ENCODE measurements around the gene ANKFY1. TPM values are rescaled to one million over a fixed set of nuclear protein-coding genes. Genes with fewer than 3 reads are reported as not detected.
A peak's percentile ranks its signal among the peaks of the same experiment; 100 is the strongest.

ANKFY1 gene
- total and polyA plus RNA-seq, 11 donors, result 9.4 to 44.9 (median 23.9) TPM

- intact Hi-C loops (cut with DNase I), result loop anchor here in 1 of 10 donors (5.0 kb wide), 1 partner anchor 42 kb away; the partner anchor contains the start of gene ANKFY1
- no peak for DNase-seq
- Histone ChIP-seq H3K4me1 (peaks cover 0 to 24% (median 9%) of the 10 kb centered on the region in 12 donors), H3K9me3 (no peaks in the 10 kb centered on the region), H3K36me3 (peaks cover 0 to 53% (median 25%) of the 10 kb centered on the region in 9 donors), H3K27ac (peak overlapping the region in 11 of 12 donors; percentile 14 to 89 (median 61)), H3K4me3 (peak overlapping the region in 1 of 12 donors; percentile 3), H3K27me3 (no peaks in the 10 kb centered on the region)
- TF ChIP-seq POLR2A (IDR thresholded peaks at IDR 0.05) (no peak), CTCF (IDR thresholded peaks at IDR 0.05) (no peak)
- ATAC-seq, result peak; percentile 64 to 78 (median 68)
- 46 to 55% (median 49%) methylated on average over 7 of the region's 7 CpGs for WGBS, 4 donors
Observed at GRCh38 chr17:4220655-4221054, 43.1 kb downstream of the ANKFY1 start.

GRCh38 chr17:4219241-4219640 is 44.5 kb downstream of the ANKFY1 start:
- intact Hi-C loops (cut with DNase I), result loop anchor here in 9 of 10 donors (5.0 to 10.0 kb wide), 8 partner anchors 43 to 193 kb away; partner anchors contain the start of genes UBE2G1 (in 3 of the 9) and ANKFY1 (in 2 of the 9)
- 91 to 98% (median 92%) methylated on average over 3 of the region's 3 CpGs for WGBS, 4 donors
- H3K4me3 ChIP-seq, result no peak overlapping the region
- TF ChIP-seq POLR2A (IDR thresholded peaks at IDR 0.05), result no peak
- no peak for TF ChIP-seq CTCF (IDR thresholded peaks at IDR 0.05)
- peaks cover 0 to 34% (median 14%) of the 10 kb centered on the region in 12 donors for H3K4me1 ChIP-seq
- ATAC-seq, result no peak
- DNase-seq, result no peak
- no peaks in the 10 kb centered on the region for H3K9me3 ChIP-seq
- H3K27me3 ChIP-seq, result no peaks in the 10 kb centered on the region
- peaks cover 0 to 53% (median 25%) of the 10 kb centered on the region in 9 donors for H3K36me3 ChIP-seq
- H3K27ac ChIP-seq, result peak overlapping the region in 2 of 12 donors; percentile 32 to 89

GRCh38 chr17:4215882-4216570 is 47.8 kb downstream of the ANKFY1 start:
- Histone ChIP-seq H3K4me1 (peaks cover 0 to 42% (median 13%) of the 10 kb centered on the region in 12 donors), H3K27ac (peak overlapping the region in 9 of 12 donors; percentile 0 to 89 (median 73)), H3K9me3 (no peaks in the 10 kb centered on the region), H3K27me3 (no peaks in the 10 kb centered on the region), H3K4me3 (no peak overlapping the region), H3K36me3 (peaks cover 0 to 50% (median 15%) of the 10 kb centered on the region in 9 donors)
- TF ChIP-seq CTCF (IDR thresholded peaks at IDR 0.05), result no peak
- TF ChIP-seq POLR2A (IDR thresholded peaks at IDR 0.05), result no peak
- WGBS, 4 donors, result 68 to 76% (median 71%) methylated on average over 6 of the region's 6 CpGs
- DNase-seq, result no peak
- ATAC-seq, result peak in 2 of 4 donors; percentile 8 to 29
- intact Hi-C loops (cut with DNase I), result loop anchor here (1.0 to 10.0 kb wide), 13 partner anchors 46 to 197 kb away; partner anchors contain the start of genes UBE2G1 (in 5 of the 10) and ANKFY1 (in 2 of the 10)

GRCh38 chr17:4214157-4214556 is 49.6 kb downstream of the ANKFY1 start:
- Histone ChIP-seq H3K36me3 (peaks cover 0 to 59% (median 22%) of the 10 kb centered on the region in 9 donors), H3K4me1 (peaks cover 0 to 37% (median 8%) of the 10 kb centered on the region in 12 donors), H3K4me3 (no peak overlapping the region), H3K9me3 (no peaks in the 10 kb centered on the region), H3K27me3 (no peaks in the 10 kb centered on the region), H3K27ac (peak overlapping the region in 11 of 12 donors; percentile 7 to 89 (median 73))
- TF ChIP-seq CTCF (IDR thresholded peaks at IDR 0.05), result no peak
- TF ChIP-seq POLR2A (IDR thresholded peaks at IDR 0.05), result no peak
- ATAC-seq (peak in 2 of 4 donors; percentile 41 to 42), DNase-seq (no peak)
- intact Hi-C loops (cut with DNase I), result loop anchor here in 8 of 10 donors (2.0 to 10.0 kb wide), 4 partner anchors 51 to 199 kb away; partner anchors contain the start of genes UBE2G1 (in 2 of the 8) and ANKFY1 (in 1 of the 8)
- whole genome bisulfite sequencing, 4 donors, result 54 to 62% (median 60%) methylated on average over 6 of the region's 6 CpGs
